Muscle of arm (tissue), 12 donors: ENCODE measurements around the gene SH3TC1. TPM values are rescaled to one million over a fixed set of nuclear protein-coding genes. Genes with fewer than 3 reads are reported as not detected.

Source experiments
- DNase-seq: peaks from one replicate; pipeline ENCODE4 v3.0.0-alpha.2; 2013
- polyA plus RNA-seq, 12 donors: library from polyadenylated mRNA; unstranded; fragments of 120-200 nt; gene quantifications; one replicate each; pipeline ENCODE4 v1.2.1, GENCODE V29; 2013; ENCODE audit not compliant: insufficient read length in 12 of 12

The SH3TC1 gene
- polyA plus RNA-seq, 12 donors = 5.8 to 13.1 (median 8.3) TPM; not detected in 1

- DNase-seq = no peak
Measured at GRCh38 chr4:8214136-8214535, 15.0 kb downstream of the SH3TC1 start.

GRCh38 chr4:8215001-8215427 is 15.9 kb downstream of the SH3TC1 start:
- DNase-seq = no peak

GRCh38 chr4:8215641-8216442 is 16.8 kb downstream of the SH3TC1 start:
- DNase-seq = no peak

GRCh38 chr4:8216443-8217245 is 17.6 kb downstream of the SH3TC1 start:
- no peak for DNase-seq

GRCh38 chr4:8217246-8217511 is 18.1 kb downstream of the SH3TC1 start:
- DNase-seq = no peak

GRCh38 chr4:8217871-8218270 is 18.8 kb downstream of the SH3TC1 start:
- DNase-seq = no peak

- DNase-seq = no peak
Measured at GRCh38 chr4:8218371-8219031, 19.4 kb downstream of the SH3TC1 start.

GRCh38 chr4:8219236-8219635 is 20.1 kb downstream of the SH3TC1 start:
- DNase-seq = no peak

- DNase-seq = no peak
Measured at GRCh38 chr4:8220661-8221450, 21.8 kb downstream of the SH3TC1 start.

GRCh38 chr4:8221476-8221875 is 22.4 kb downstream of the SH3TC1 start:
- no peak for DNase-seq

GRCh38 chr4:8221985-8222384 is 22.9 kb downstream of the SH3TC1 start:
- no peak for DNase-seq

- no peak for DNase-seq
Measured at GRCh38 chr4:8222609-8223388, 23.7 kb downstream of the SH3TC1 start.

- no peak for DNase-seq
Measured at GRCh38 chr4:8224267-8224974, 25.3 kb downstream of the SH3TC1 start.

GRCh38 chr4:8224975-8225625 is 26.0 kb downstream of the SH3TC1 start:
- DNase-seq = no peak

- DNase-seq = no peak
Measured at GRCh38 chr4:8225706-8226443, 26.8 kb downstream of the SH3TC1 start.

- no peak for DNase-seq
Measured at GRCh38 chr4:8227201-8227770, 28.2 kb downstream of the SH3TC1 start.

- DNase-seq = no peak
Measured at GRCh38 chr4:8227771-8228318, 28.8 kb downstream of the SH3TC1 start.
